Calu3 (cell line): ENCODE results near the gene ELL2. TPM values are rescaled to one million over a fixed set of nuclear protein-coding genes. Genes with fewer than 3 reads are reported as not detected.

Source experiments
- Bru-seq: library from RNA; stranded (reverse); fragments of 400-500 nt; gene quantifications from one replicate; lab custom pipeline; 2021; lab: Mats Ljungman, UMichigan
- BruChase-seq, 2 experiments: library from RNA; stranded (reverse); fragments of 400-500 nt; gene quantifications; one replicate each; lab custom pipeline; 2021; lab: Mats Ljungman, UMichigan
- BruUV-seq: library from RNA; stranded (reverse); fragments of 400-500 nt; replicated peaks from 2 replicates; lab custom pipeline; 2021; lab: Mats Ljungman, UMichigan
- CTCF ChIA-PET: fragments of 300-600 bp; sonication (Branson Sonifier 250); formaldehyde crosslinking; loops from one replicate; lab custom pipeline; 2022; ENCODE audit warnings: antibody characterized with exemption; lab: Charles Lee
- DNase-seq: peaks from one replicate; pipeline ENCODE4 v3.0.0; 2022
- H3K27ac Mint-ChIP-seq: one replicate; pipeline ENCODE4 v1.8.0; 2022; ENCODE audit warnings: mixed read lengths; ENCODE audit not compliant: unreplicated experiment
- H3K27me3 Mint-ChIP-seq: one replicate; pipeline ENCODE4 v1.8.0; 2022; ENCODE audit warnings: mixed read lengths; ENCODE audit not compliant: unreplicated experiment
- H3K36me3 Mint-ChIP-seq: one replicate; pipeline ENCODE4 v1.8.0; 2022; ENCODE audit warnings: mild to moderate bottlenecking, moderate library complexity, mixed read lengths; ENCODE audit not compliant: insufficient read depth, unreplicated experiment
- H3K4me1 Mint-ChIP-seq: one replicate; pipeline ENCODE4 v1.8.0; 2022; ENCODE audit warnings: mild to moderate bottlenecking, low read depth, mixed read lengths; ENCODE audit not compliant: unreplicated experiment
- H3K4me3 Mint-ChIP-seq: one replicate; pipeline ENCODE4 v1.8.0; 2022; ENCODE audit warnings: mild to moderate bottlenecking, low read depth, moderate library complexity, mixed read lengths; ENCODE audit not compliant: unreplicated experiment
- H3K9me3 Mint-ChIP-seq: one replicate; pipeline ENCODE4 v1.8.0; 2022; ENCODE audit warnings: low read depth, mixed read lengths; ENCODE audit not compliant: unreplicated experiment
- intact Hi-C: fragments of 100-400 bp; cut with micrococcal nuclease; formaldehyde crosslinking; loops from one replicate; pipeline ENCODE4 v1.10.0; 2022; ENCODE audit not compliant: unreplicated experiment
- long read RNA-seq: library from polyadenylated mRNA; stranded (forward); transcript quantifications from one replicate; pipeline ENCODE4 v2.0.0, GENCODE V29; 2022
- total RNA-seq: library from RNA; stranded (reverse); gene quantifications from 2 replicates; pipeline ENCODE4 v1.2.3, GENCODE V29; 2022
- TF ChIP-seq, protein P1 (sequence below): fragments of 200-600 bp; IDR thresholded peaks from one replicate; pipeline ENCODE4 v1.8.0; 2022; ENCODE audit warnings: antibody characterized with exemption; ENCODE audit not compliant: unreplicated experiment

ELL2 gene
- total RNA-seq (56.2 and 57.7 TPM in 2 replicates), Bru-seq, nascent RNA (percentile 95 among the genes with signal in this experiment), BruChase-seq, experiment 1, labeled RNA remaining after a 6-hour chase (percentile 86 among the genes with signal in this experiment), BruChase-seq, experiment 2, labeled RNA remaining after a 2-hour chase (percentile 89 among the genes with signal in this experiment)
- long read RNA-seq, full-length matches to known transcripts, result 5 of 12 reads
- long read RNA-seq, partial matches to known transcripts, result 4 of 12 reads
- long read RNA-seq, other reads (novel, unspliced or antisense), result 3 of 12 reads

DNA sequence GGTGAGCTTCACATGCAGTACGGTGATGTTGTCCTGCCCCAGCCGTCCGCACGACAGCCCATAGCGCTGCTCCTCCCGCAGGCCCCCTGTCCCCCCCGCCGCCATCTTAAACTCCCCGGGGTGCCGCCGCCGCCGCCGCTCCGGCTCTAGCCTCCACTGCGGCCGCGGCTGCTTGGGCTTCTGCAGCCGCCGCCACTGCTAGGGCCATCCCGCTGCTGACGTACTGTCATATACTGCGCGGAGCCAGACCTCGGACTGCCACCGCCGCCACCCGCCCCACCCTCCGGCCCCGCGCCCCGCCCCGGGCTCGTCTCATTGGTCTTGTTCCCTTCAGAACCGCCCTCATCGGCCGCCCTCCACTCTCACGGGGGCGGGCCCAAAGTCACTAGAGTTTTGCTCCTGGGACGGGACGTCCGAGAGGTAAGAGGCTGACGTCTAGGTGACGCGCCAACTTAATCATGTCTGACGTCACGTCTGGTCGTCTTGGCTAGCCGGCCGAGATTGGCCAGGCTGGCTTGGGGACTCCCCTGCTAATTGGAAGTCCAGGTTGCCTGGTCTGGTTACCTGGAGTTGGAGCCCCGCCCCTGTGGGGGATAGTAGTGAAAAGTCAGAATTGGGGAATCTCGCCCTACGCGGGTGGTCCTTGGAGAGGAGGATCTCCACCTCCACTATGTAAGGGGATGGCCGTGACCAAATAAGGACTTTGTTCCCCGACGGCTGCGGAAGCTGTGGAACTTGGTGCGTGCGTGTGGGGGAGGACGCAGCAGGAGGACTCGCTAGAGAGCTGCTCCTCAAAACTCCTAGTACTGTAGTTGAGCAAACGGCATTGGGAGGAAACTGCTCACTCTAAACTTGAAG lies at the start of gene ELL2:
Gene ELL2 (minus strand): TSS at position 235 of the 858 bp plus-strand sequence. CDS start 130 bp downstream, at position 105.
- no TSS peak for BruUV-seq
- CTCF ChIA-PET, result interaction anchor here (0.8 to 5.1 kb wide), 7 partner anchors 10 to 374 kb away, joined by 3 to 37 read pairs (median 4); no protein-coding TSS in a partner anchor
- Mint-ChIP-seq H3K27ac (peak within 1 kb of the TSS; percentile 98), H3K27me3 (no peaks in the 10 kb centered on the region), H3K9me3 (no peaks in the 10 kb centered on the region), H3K4me1 (peaks cover 61% of the 10 kb centered on the region), H3K36me3 (peaks cover 39% of the 10 kb centered on the region), H3K4me3 (peak within 1 kb of the TSS; percentile 92)
- intact Hi-C loops, result loop anchor here (1.0 to 10.0 kb wide), 7 partner anchors 63 to 374 kb away; partner anchors contain the start of gene RFESD
- TF ChIP-seq, protein P1, sequence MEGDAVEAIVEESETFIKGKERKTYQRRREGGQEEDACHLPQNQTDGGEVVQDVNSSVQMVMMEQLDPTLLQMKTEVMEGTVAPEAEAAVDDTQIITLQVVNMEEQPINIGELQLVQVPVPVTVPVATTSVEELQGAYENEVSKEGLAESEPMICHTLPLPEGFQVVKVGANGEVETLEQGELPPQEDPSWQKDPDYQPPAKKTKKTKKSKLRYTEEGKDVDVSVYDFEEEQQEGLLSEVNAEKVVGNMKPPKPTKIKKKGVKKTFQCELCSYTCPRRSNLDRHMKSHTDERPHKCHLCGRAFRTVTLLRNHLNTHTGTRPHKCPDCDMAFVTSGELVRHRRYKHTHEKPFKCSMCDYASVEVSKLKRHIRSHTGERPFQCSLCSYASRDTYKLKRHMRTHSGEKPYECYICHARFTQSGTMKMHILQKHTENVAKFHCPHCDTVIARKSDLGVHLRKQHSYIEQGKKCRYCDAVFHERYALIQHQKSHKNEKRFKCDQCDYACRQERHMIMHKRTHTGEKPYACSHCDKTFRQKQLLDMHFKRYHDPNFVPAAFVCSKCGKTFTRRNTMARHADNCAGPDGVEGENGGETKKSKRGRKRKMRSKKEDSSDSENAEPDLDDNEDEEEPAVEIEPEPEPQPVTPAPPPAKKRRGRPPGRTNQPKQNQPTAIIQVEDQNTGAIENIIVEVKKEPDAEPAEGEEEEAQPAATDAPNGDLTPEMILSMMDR, result no peak
- peak; percentile 99 for DNase-seq

DNA sequence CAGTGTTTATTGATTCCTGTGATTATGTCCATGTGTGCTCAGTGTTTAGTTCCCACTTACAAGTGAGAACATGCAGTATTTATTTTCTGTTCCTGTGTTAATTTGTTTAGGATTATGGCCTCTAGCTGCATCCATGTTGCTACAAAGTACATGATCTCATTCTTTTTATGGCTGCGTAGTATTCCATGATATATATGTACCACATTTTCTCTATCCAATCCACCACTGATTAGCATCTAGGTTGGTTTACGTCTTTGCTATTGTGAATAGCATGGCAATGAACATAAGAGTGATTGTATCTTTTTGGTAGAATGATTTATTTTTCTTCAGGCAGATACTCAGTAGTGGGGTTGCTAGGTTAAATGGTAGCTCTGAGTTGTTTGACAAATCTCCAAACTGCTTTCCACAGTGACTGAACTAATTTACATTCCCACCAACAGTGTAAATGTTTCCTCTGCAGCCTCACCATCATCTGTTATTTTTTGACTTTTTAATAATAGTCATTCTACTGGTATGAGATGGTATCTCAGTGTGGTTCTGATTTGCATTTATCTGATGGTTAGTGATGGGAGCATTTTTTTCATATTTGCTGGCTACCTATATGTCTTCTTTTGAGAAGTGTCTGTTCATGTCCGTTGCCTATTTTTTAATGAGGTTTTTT lies 47.5 kb upstream of the ELL2 start:
- TF ChIP-seq, protein P1, result no peak
- Mint-ChIP-seq H3K27ac (no peak overlapping the region), H3K4me1 (no peaks in the 10 kb centered on the region), H3K36me3 (no peaks in the 10 kb centered on the region), H3K27me3 (no peaks in the 10 kb centered on the region), H3K9me3 (peaks cover 2% of the 10 kb centered on the region), H3K4me3 (no peak overlapping the region)
- CTCF ChIA-PET, result no interaction called here
- no TSS peak for BruUV-seq
- intact Hi-C loops, result no loop called here
- no peak for DNase-seq

DNA sequence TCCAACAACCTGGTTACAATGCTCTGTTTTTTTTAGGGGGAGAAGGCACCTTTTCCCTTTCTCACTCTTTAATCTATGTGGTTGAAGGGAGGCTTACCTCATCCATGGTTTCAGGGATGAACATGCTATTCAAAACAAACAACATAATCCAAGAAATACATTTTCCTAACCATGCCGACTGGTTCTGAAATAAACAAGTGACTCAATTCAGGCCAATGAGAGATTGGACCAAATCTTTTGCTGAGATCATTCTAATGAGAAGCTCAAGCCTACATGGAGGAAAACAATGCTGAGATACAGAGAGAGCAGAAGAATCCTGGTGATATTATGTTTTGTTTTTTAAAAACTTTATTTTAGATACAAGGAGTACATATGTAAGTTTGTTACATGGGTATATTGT lies 46.8 kb upstream of the ELL2 start:
- DNase-seq, result no peak
- no peak overlapping the region for H3K4me3 Mint-ChIP-seq
- H3K36me3 Mint-ChIP-seq, result no peaks in the 10 kb centered on the region
- CTCF ChIA-PET, result no interaction called here
- no peaks in the 10 kb centered on the region for H3K4me1 Mint-ChIP-seq
- H3K27me3 Mint-ChIP-seq, result no peaks in the 10 kb centered on the region
- no TSS peak for BruUV-seq
- H3K9me3 Mint-ChIP-seq, result peaks cover 2% of the 10 kb centered on the region
- no peak overlapping the region for H3K27ac Mint-ChIP-seq
- intact Hi-C loops, result no loop called here
- TF ChIP-seq, protein P1, result no peak

DNA sequence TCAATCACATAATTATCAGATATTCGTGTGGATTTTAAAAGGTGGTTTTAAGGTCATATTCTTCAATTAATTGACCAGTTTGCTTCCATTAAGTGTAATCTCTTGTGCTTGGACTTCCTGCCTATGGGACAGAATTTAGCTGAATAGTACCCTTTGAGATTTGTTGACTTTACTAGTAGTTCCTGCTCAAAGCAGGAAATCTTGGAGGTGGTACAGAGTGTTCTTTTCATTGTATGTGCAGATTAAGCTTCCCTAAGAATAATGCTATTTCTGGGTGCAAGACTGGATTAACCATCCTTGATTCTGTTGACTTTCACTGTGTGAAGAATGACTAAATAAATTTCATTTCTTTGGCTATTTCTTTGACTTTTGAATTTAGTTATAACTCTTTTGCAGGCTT lies 45.4 kb upstream of the ELL2 start:
- TF ChIP-seq, protein P1, result no peak
- peaks cover 2% of the 10 kb centered on the region for H3K9me3 Mint-ChIP-seq
- H3K4me1 Mint-ChIP-seq, result no peaks in the 10 kb centered on the region
- intact Hi-C loops, result no loop called here
- no peaks in the 10 kb centered on the region for H3K36me3 Mint-ChIP-seq
- no peak for DNase-seq
- H3K4me3 Mint-ChIP-seq, result no peak overlapping the region
- H3K27ac Mint-ChIP-seq, result no peak overlapping the region
- no peaks in the 10 kb centered on the region for H3K27me3 Mint-ChIP-seq
- BruUV-seq, result no TSS peak
- CTCF ChIA-PET, result no interaction called here
